H1 (cell line): ENCODE data around the gene SLC16A5.

Experiments used
- CHD2 ChIP-seq: IDR thresholded peaks from 2 replicates; pipeline ENCODE4 v1.6.1; 2012; ENCODE audit warnings: low read length, improper control_type of control experiment
- CTCF ChIP-seq, 3 experiments: IDR thresholded peaks; 1 replicate in 2 of 3; 2 replicates in 1 of 3; pipeline versions ENCODE4 v1.5.1 to v1.6.1; 2011; ENCODE audit warnings: low read length in 3 of 3, mild to moderate bottlenecking in 3 of 3, inconsistent platforms in 2 of 3, low read depth in 1 of 3, moderate library complexity in 1 of 3; ENCODE audit not compliant: insufficient read depth in 1 of 3; ENCODE audit errors: control extremely low read depth in 1 of 3
- EP300 ChIP-seq, 2 experiments: IDR thresholded peaks; 1 replicate in 1 of 2; 2 replicates in 1 of 2; pipeline ENCODE4 v1.6.1; 2011 to 2012; ENCODE audit warnings: low read depth in 2 of 2, low read length in 2 of 2, mild to moderate bottlenecking in 2 of 2, borderline replicate concordance in 1 of 2, inconsistent platforms in 1 of 2, moderate library complexity in 1 of 2
- KDM5A ChIP-seq: fragments of 200-600 bp; IDR thresholded peaks from 2 replicates; pipeline ENCODE4 v1.7.1; 2012; ENCODE audit warnings: mild to moderate bottlenecking, low read length, inconsistent platforms, mixed read lengths
- RAD21 ChIP-seq, 2 experiments: IDR thresholded peaks in 1 of 2; conservative IDR thresholded peaks in 1 of 2; 2 replicates each; pipeline ENCODE4 v1.6.1; 2011; ENCODE audit warnings: low read depth in 2 of 2, low read length in 2 of 2, improper control_type of control experiment in 1 of 2, inconsistent platforms in 1 of 2, mild to moderate bottlenecking in 1 of 2, moderate library complexity in 1 of 2
- SIRT6 ChIP-seq: IDR thresholded peaks from one replicate; pipeline ENCODE4 v1.7.1; 2012; ENCODE audit warnings: low read length, inconsistent platforms
- TAF1 ChIP-seq: IDR thresholded peaks from 2 replicates; pipeline ENCODE4 v1.6.1; 2011; ENCODE audit warnings: mild to moderate bottlenecking, low read depth, low read length
- TAF7 ChIP-seq: optimal IDR thresholded peaks from 2 replicates; pipeline ENCODE3; 2011; ENCODE audit warnings: low read depth, mild to moderate bottlenecking, inconsistent platforms, low read length, moderate library complexity, borderline replicate concordance

DNA sequence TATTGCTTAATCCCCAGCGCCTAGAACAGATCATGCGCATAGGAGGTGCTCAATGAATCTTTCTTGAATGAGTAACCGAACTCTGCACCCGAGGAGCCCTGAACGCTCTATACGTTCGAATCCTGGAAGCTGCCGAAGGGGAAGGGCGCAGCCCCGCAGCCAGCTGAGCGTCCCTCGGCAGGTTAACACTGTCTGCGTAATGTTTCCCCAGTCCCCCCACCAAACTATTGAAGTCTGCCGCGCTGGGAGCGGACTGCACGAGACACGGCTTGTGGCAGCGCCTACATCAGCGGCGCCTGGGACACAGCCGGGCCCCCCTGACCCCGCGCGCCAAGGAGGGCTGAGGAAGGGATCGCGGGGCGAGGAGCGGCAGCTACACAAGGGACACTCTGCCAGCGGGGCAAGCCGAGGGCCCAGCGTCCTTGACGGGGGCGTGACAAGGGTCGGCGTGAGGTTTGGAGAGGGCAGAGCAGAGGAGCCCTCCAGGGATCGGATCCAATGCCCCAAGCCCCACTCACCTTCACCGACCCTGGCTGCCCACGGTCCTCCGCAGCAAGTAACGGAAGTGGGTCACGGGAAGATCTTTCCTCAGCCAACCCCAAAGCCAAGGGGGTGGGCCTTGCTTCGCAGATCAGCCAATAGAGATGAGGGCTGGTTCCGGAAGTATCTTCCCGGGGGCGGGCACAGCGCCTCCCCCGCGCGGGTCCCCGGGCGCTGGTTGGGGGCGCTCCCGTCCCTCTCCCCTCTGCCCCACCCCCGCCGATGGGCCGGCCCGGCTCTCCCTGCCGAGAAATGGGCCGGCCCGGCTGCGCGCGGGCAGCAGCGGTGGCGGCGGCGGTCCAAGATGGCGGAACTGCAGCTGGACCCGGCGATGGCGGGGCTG lies 41.1 kb upstream of the SLC16A5 start, which contains the start of the genes ATP5PD and KCTD2:
- peak; percentile 41; the same call in 1 of the 2 replicates for TF ChIP-seq KDM5A
- TF ChIP-seq CTCF (IDR thresholded peaks at IDR 0.05; ENCODE audit: control extremely low read depth in 1 of 3, insufficient read depth in 1 of 3, low read depth in 1 of 3, low read length in 3 of 3), result no peak
- peak; percentile 73 for TF ChIP-seq TAF1
- no peak for TF ChIP-seq RAD21 (IDR thresholded peaks at IDR 0.05 in 1 of 2, conservative IDR thresholded peaks at IDR 0.05 in 1 of 2; ENCODE audit: low read depth in 2 of 2, low read length in 2 of 2)
- peak in 1 of 2 experiments; percentile 99; a peak in 2 of 3 replicates for TF ChIP-seq EP300 (IDR thresholded peaks at IDR 0.05; ENCODE audit: borderline replicate concordance in 1 of 2, low read depth in 2 of 2, low read length in 2 of 2)
- TF ChIP-seq TAF7, result peak; percentile 26
- TF ChIP-seq SIRT6, result no peak
- TF ChIP-seq CHD2, result peak; percentile 82
